Astrocyte (in vitro differentiated cells and primary cell): ENCODE results near the gene MT4.

Source experiments
- CTCF ChIP-seq: IDR thresholded peaks from 2 replicates; pipeline ENCODE4 v1.5.1; 2011; ENCODE audit warnings: low read depth, mild to moderate bottlenecking, inconsistent platforms, low read length, moderate library complexity; ENCODE audit not compliant: insufficient read depth
- EZH2 ChIP-seq: IDR thresholded peaks from 2 replicates; pipeline ENCODE4 v1.6.1; 2012; ENCODE audit warnings: mild to moderate bottlenecking, low read length, inconsistent platforms; ENCODE audit not compliant: insufficient read depth

- TF ChIP-seq CTCF (no peak), EZH2 (no peak)
Observed at GRCh38 chr16:56584276-56584675, 19.4 kb downstream of the MT4 start.
